Measurements from ENCODE around the gene ALKBH7.

DNA sequence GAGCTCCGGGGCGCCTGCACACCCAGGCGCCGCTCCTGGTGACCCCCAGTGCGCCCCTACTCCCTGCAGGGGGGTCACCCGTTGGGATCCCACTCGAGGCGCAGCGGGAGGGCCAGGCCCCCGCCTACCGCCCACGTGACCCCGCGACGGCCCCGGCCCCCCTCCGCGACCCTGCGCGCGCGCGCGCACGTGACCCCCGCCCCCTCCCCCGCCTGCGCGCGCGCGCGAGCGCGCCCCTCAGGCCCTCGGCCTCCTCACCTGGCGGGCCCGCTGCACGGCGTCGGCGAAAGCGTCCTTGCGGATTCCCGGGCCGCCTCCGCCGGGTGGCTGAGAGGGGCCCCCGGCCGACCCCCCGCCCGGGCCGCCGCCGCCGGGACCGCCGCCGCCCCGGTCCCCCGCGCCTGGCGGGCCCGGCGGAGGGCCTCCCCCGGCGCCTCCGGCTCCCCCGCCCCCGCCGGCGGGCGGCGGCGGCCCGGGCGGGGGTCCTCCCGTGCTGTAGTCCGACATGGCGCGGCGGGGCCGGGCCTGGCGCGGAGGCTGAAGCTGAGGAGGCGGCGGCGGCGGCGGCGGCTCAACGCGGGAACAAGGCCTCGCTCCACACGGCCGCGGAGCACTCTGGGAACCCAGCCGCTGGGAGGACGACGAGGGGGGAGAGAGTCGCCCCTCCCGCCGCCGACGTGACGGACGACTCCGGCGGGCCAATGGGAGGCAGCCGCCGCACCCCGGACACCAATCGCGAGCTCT lies 51.8 kb downstream of the ALKBH7 start, which contains the start of gene KHSRP:
- peak; percentile 65; the same call in 1 of the 2 replicates for TF ChIP-seq POLR2AphosphoS5 (IDR thresholded peaks at IDR 0.05; ENCODE audit: low read depth, low read length)
- TF ChIP-seq TAF1 (IDR thresholded peaks at IDR 0.05; ENCODE audit: borderline replicate concordance, insufficient read depth, low read length), result no peak

All from PFSK-1 (cell line).